Subcutaneous abdominal adipose tissue (tissue), 5 donors: ENCODE data around the gene ARMH4.

ENCODE experiments used
- H3K27ac ChIP-seq: one replicate; pipeline ENCODE4 v1.7.0; 2013; ENCODE audit warnings: low read depth, mild to moderate bottlenecking, inconsistent platforms, low read length, moderate library complexity
- H3K27me3 ChIP-seq, 5 donors: one replicate each; pipeline ENCODE4 v1.7.0; 2013; ENCODE audit warnings: low read length in 5 of 5, inconsistent platforms in 1 of 5; ENCODE audit not compliant: control insufficient read depth in 5 of 5, insufficient read depth in 4 of 5
- H3K36me3 ChIP-seq, 5 donors: one replicate each; pipeline ENCODE4 v1.7.0; 2013; ENCODE audit warnings: low read length in 5 of 5; ENCODE audit not compliant: control insufficient read depth in 5 of 5, insufficient read depth in 5 of 5
- H3K4me1 ChIP-seq, 5 donors: one replicate each; pipeline ENCODE4 v1.7.0; 2013; ENCODE audit warnings: low read length in 5 of 5, mild to moderate bottlenecking in 3 of 5, moderate library complexity in 1 of 5; ENCODE audit not compliant: control insufficient read depth in 5 of 5, insufficient read depth in 5 of 5
- H3K4me3 ChIP-seq, 5 donors: one replicate each; pipeline ENCODE4 v1.7.0; 2013; ENCODE audit warnings: low read length in 5 of 5, low read depth in 1 of 5
- H3K9ac ChIP-seq, 5 donors: one replicate each; pipeline ENCODE4 v1.7.0; 2013; ENCODE audit warnings: low read length in 5 of 5, mild to moderate bottlenecking in 4 of 5, moderate library complexity in 3 of 5
- H3K9me3 ChIP-seq, 5 donors: one replicate each; pipeline ENCODE4 v1.7.0; 2013; ENCODE audit warnings: low read length in 5 of 5; ENCODE audit not compliant: control insufficient read depth in 5 of 5
- donor health status: healthy.
- donor health status: healthy.
- donor health status: healthy.
- donor health status: healthy.
- donor health status: healthy.

Gene ARMH4

DNA sequence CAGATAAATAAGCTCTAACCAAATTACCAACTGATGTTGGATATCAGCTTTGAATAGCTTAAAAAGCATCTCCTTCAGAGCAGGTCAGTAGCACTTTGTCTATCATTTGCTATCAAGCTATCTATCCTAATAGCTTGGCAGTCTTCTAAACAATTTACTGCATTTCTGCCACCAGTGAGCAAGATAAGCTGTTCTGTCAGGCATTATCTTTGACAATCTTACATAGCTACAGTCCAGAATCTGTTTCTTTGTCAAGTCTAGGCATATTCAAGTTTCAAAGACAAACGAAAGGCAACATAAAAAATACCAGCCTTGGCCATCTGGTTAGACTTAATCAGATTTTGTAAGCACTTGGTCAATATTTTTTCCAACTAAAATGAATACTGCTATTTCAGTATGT lies 5.6 kb downstream of the ARMH4 start:
- H3K36me3 ChIP-seq: no peaks in the 10 kb centered on the region
- no peak overlapping the region for H3K27ac ChIP-seq
- no peak overlapping the region for H3K4me3 ChIP-seq
- no peaks in the 10 kb centered on the region for H3K9me3 ChIP-seq
- H3K9ac ChIP-seq: no peak overlapping the region
- H3K27me3 ChIP-seq: peaks cover 0 to 5% (median 0%) of the 10 kb centered on the region in 5 donors
- H3K4me1 ChIP-seq: peaks cover 0 to 10% (median 6%) of the 10 kb centered on the region in 5 donors

DNA sequence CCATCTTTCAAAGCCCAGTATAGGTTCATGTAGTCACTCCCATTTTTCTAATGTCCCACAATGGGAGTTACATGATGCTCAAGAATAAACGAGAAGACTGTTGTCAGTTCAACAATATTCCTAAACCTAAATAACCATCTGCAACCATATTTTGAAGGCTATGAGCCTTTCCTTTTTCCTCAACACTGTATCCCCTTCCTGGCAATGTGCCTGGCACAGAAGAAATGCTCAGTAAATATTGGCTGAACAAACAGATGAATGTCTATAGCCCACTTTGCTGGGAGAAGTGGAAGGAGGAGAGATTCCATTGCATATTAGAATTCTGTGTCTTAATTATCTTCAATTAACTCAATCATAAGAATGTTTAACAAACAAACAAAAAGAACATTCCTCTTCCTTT lies 6.1 kb downstream of the ARMH4 start:
- H3K9ac ChIP-seq: no peak overlapping the region
- no peaks in the 10 kb centered on the region for H3K36me3 ChIP-seq
- H3K27ac ChIP-seq: no peak overlapping the region
- no peak overlapping the region for H3K4me3 ChIP-seq
- H3K27me3 ChIP-seq: peaks cover 0 to 5% (median 0%) of the 10 kb centered on the region in 5 donors
- peaks cover 0 to 6% (median 1%) of the 10 kb centered on the region in 5 donors for H3K4me1 ChIP-seq
- H3K9me3 ChIP-seq: no peaks in the 10 kb centered on the region

DNA sequence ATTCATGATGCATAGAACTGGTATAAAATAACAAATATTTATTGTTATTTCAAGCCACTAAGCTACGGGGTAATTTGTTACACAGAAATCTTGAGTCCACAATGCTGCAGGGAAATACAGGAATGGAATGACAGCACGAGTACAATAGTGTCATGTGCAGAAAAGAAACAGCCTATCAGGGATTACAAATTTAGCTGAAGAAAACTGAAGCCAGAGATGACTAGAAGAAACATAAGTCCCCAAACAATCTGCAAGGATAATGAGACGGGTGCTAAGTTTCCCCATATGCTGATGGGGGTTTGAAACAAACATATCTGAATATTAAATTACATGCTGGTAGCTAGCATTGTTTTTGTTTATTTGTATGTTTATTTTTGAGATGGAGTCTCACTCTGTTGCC lies 8.9 kb downstream of the ARMH4 start:
- no peaks in the 10 kb centered on the region for H3K27me3 ChIP-seq
- no peak overlapping the region for H3K9ac ChIP-seq
- peaks cover 0 to 5% (median 3%) of the 10 kb centered on the region in 5 donors for H3K36me3 ChIP-seq
- H3K4me3 ChIP-seq: no peak overlapping the region
- H3K4me1 ChIP-seq: no peaks in the 10 kb centered on the region
- H3K9me3 ChIP-seq: no peaks in the 10 kb centered on the region
- H3K27ac ChIP-seq: no peak overlapping the region

GRCh38 chr14:58141893-58142292 lies 10.1 kb downstream of the ARMH4 start:
- peaks cover 0 to 7% (median 3%) of the 10 kb centered on the region in 5 donors for H3K36me3 ChIP-seq
- no peak overlapping the region for H3K4me3 ChIP-seq
- H3K9me3 ChIP-seq: no peaks in the 10 kb centered on the region
- no peaks in the 10 kb centered on the region for H3K4me1 ChIP-seq
- no peaks in the 10 kb centered on the region for H3K27me3 ChIP-seq
- H3K9ac ChIP-seq: no peak overlapping the region
- no peak overlapping the region for H3K27ac ChIP-seq

- Histone ChIP-seq H3K4me3 (no peak overlapping the region), H3K27me3 (no peaks in the 10 kb centered on the region), H3K9me3 (no peaks in the 10 kb centered on the region), H3K9ac (no peak overlapping the region), H3K36me3 (peaks cover 0 to 7% (median 3%) of the 10 kb centered on the region in 5 donors), H3K27ac (no peak overlapping the region), H3K4me1 (no peaks in the 10 kb centered on the region)
Measured at GRCh38 chr14:58138714-58139482, 13.1 kb downstream of the ARMH4 start.

- Histone ChIP-seq H3K4me1 (no peaks in the 10 kb centered on the region), H3K9ac (no peak overlapping the region), H3K4me3 (no peak overlapping the region), H3K27ac (no peak overlapping the region), H3K36me3 (peaks cover 0 to 7% (median 3%) of the 10 kb centered on the region in 5 donors), H3K27me3 (no peaks in the 10 kb centered on the region), H3K9me3 (no peaks in the 10 kb centered on the region)
Measured at GRCh38 chr14:58138031-58138713, 13.8 kb downstream of the ARMH4 start.

DNA sequence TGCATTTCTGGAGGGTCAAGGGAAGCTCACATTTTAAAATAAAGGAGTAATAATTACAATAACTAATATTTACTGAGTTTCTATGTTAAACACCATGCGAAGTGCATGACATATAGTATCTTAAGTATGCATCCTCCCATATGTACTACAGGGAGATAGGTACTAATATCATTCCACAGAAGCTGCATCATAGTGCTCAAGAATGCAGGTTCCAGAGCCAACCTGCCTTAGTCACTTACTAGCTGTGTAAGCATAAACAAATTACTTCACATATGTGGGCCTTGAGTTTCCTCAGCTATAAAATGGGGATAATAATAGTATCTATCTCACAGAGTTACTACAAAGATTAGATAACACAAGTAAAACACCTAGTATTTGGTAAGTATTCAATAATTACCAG lies 18.3 kb downstream of the ARMH4 start:
- H3K9ac ChIP-seq: no peak overlapping the region
- no peaks in the 10 kb centered on the region for H3K9me3 ChIP-seq
- peaks cover 0 to 2% (median 0%) of the 10 kb centered on the region in 5 donors for H3K4me1 ChIP-seq
- H3K27ac ChIP-seq: no peak overlapping the region
- H3K27me3 ChIP-seq: no peaks in the 10 kb centered on the region
- no peak overlapping the region for H3K4me3 ChIP-seq
- H3K36me3 ChIP-seq: peaks cover 0 to 7% (median 3%) of the 10 kb centered on the region in 5 donors

DNA sequence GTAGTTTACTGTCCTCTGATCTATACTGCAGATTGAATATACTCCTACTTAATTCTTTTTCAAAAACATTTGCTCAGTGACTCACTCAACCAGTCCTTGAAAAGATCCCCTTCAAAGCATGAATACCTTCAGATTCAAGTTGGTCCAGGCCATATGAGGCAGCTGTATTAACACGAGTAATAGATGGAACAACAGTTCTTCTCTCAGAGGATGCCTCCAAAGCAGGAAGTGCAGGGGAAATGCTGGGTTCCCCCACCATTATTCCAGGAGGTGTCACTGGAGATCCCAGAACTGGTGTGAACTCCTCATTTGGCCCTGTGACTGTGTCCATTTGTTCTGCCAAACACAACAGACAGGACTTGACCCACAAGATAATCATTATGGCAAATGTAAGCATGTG lies 20.6 kb downstream of the ARMH4 start:
- Histone ChIP-seq H3K27ac (no peak overlapping the region), H3K36me3 (no peaks in the 10 kb centered on the region), H3K9ac (no peak overlapping the region), H3K9me3 (no peaks in the 10 kb centered on the region), H3K27me3 (no peaks in the 10 kb centered on the region), H3K4me1 (peaks cover 0 to 2% (median 0%) of the 10 kb centered on the region in 5 donors), H3K4me3 (no peak overlapping the region)

DNA sequence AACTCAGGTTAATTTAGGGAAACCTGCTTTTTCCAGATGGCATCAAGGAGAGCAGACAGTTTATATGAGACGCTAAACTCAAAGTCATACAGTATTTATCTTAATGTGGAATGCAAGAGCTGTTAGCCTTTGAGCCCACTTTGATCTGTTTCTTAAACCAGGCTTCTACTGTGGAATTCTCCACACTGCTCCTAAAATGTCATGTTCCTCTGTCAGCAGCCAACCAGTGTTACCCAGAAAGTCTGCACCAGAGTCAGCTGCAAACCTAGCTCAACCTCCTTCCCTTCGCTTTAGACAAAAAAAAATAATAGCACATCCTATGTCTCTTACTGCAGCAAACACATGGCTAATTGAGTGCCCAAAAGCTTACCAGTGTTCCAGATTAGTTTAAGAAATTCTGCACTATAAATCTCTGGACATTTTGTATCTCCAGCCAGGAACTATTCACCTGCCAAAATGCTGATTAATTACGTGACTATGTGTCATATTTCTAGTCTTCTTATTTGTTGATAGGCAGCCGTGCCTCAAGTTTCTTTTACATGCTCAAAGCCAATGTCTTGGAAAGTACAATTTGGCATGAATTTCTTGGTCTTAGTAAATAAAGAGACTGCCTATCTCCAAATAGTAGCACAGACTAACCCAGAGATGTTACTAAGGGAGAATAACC lies 21.8 kb downstream of the ARMH4 start:
- H3K4me1 ChIP-seq: peaks cover 0 to 2% (median 0%) of the 10 kb centered on the region in 5 donors
- no peaks in the 10 kb centered on the region for H3K36me3 ChIP-seq
- no peak overlapping the region for H3K4me3 ChIP-seq
- no peaks in the 10 kb centered on the region for H3K27me3 ChIP-seq
- peaks cover 0 to 7% (median 0%) of the 10 kb centered on the region in 5 donors for H3K9me3 ChIP-seq
- H3K9ac ChIP-seq: no peak overlapping the region
- no peak overlapping the region for H3K27ac ChIP-seq

DNA sequence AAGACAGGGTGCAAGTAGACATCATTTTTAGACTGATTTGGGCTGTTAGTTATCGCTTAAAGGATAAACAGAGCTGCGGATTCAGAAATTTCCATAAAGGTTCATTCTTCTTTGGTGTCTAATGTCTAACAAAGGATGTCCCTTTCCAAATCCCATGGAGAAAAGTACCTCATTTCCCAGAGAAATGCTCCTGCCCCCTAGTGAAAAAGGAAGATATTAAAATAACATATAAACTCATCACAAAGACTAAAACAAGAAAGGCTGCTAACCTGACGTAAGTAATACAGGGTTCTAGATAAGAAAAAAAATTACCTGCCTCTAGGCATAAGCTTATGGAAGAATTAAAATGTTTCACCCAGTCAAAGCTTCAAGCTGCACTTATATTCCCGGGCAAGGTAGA lies 22.8 kb downstream of the ARMH4 start:
- no peaks in the 10 kb centered on the region for H3K36me3 ChIP-seq
- peaks cover 0 to 2% (median 0%) of the 10 kb centered on the region in 5 donors for H3K4me1 ChIP-seq
- no peaks in the 10 kb centered on the region for H3K27me3 ChIP-seq
- H3K27ac ChIP-seq: no peak overlapping the region
- no peak overlapping the region for H3K4me3 ChIP-seq
- no peak overlapping the region for H3K9ac ChIP-seq
- peaks cover 0 to 7% (median 0%) of the 10 kb centered on the region in 5 donors for H3K9me3 ChIP-seq
